WI38 (cell line): ENCODE measurements around the gene ACER2.
"Not testable (repeated sequence)": the region's sequence is repeated elsewhere in the genome, so short reads cannot be mapped to it uniquely, and the experiment has no call there.

Experiments
- H3K4me3 ChIP-seq: 2 replicates; pipeline ENCODE4 v1.5.1; 2011; ENCODE audit warnings: low read depth, mild to moderate bottlenecking, control low read depth, low read length
- TF ChIP-seq, protein P1 (sequence below): IDR thresholded peaks from 2 replicates; pipeline ENCODE4 v1.5.1; 2012; ENCODE audit warnings: low read depth, mild to moderate bottlenecking, control low read depth, low read length

ACER2 gene

DNA sequence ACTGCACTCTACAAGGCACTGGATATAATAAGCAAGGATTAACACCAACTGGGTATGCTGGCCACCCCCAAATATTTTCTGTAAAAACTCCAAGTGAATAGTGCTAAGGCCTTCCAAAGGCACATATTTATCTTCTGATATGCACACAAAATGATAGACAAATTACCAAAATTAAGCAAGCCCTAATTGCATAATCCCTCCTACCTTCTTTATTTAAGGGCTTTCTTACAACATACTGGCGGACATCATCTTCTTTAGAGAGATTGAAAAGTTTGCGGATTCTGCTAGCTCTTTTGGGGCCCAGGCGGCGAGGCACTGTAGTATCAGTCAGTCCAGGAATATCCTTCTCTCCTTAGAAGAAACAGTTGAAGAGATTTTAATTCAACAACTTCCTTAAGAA is 30.6 kb upstream of the ACER2 start:
- peak overlapping the region; percentile 94 for H3K4me3 ChIP-seq
- TF ChIP-seq, protein P1, sequence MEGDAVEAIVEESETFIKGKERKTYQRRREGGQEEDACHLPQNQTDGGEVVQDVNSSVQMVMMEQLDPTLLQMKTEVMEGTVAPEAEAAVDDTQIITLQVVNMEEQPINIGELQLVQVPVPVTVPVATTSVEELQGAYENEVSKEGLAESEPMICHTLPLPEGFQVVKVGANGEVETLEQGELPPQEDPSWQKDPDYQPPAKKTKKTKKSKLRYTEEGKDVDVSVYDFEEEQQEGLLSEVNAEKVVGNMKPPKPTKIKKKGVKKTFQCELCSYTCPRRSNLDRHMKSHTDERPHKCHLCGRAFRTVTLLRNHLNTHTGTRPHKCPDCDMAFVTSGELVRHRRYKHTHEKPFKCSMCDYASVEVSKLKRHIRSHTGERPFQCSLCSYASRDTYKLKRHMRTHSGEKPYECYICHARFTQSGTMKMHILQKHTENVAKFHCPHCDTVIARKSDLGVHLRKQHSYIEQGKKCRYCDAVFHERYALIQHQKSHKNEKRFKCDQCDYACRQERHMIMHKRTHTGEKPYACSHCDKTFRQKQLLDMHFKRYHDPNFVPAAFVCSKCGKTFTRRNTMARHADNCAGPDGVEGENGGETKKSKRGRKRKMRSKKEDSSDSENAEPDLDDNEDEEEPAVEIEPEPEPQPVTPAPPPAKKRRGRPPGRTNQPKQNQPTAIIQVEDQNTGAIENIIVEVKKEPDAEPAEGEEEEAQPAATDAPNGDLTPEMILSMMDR: no peak

- TF ChIP-seq, protein P1: no peak
- H3K4me3 ChIP-seq: peak overlapping the region; percentile 94
These were observed 30.2 kb upstream of the ACER2 start for GRCh38 chr9:19378647-19379046.

- TF ChIP-seq, protein P1: no peak
- peak overlapping the region; percentile 94 for H3K4me3 ChIP-seq
These were observed 29.5 kb upstream of the ACER2 start for GRCh38 chr9:19379283-19379682.

DNA sequence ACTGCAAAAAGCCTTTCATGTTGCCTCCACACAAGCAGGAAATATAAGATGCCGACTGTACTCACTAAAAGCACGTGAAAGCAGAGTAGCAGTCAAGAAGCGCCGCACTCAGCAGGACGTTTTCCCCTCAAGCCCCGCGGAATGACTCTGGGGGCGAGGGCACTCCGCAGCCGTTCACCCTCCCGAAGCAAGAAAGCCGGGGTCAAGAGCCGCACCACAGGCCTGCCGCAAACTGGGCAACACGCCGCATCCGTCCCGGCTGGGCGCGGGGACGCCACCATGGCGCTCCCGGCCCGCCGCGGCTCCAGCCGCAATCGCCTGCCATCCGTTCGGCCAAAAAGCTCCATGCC is 29.1 kb upstream of the ACER2 start:
- peak overlapping the region; percentile 94 for H3K4me3 ChIP-seq
- TF ChIP-seq, protein P1: no peak

DNA sequence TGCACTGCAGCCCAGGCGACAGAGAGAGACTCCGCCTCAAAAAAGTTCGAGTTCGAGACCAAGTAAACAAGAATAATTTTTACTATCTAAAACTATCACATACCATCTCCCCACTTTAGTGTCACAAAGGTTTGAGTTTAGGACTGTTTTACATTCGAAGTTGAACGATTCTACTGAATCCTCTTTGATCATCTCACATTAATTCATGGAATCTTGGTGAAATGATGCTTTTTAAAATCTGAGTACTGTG is 28.1 kb upstream of the ACER2 start:
- peak overlapping the region; percentile 94 for H3K4me3 ChIP-seq
- TF ChIP-seq, protein P1: no peak

DNA sequence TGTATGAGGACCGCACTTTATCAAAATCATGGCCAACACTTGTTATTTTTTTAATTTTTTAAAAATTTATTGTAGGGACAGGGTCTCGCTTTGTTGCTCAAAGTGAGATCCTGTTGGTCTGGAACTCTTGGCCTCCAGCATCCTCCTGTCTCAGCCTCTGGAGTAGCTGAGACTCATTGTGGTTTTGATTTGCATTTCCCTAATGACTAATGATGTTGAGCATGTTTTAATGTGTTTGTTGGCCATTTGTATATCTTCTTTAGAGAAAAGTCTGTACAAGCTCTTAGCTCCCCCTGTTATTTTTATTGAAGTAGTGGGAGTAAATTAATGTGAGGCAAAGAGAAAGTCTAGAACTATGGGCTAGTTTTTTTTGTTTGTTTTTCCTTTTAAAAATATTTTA is 27.2 kb upstream of the ACER2 start:
- H3K4me3 ChIP-seq: no peak overlapping the region
- TF ChIP-seq, protein P1: no peak

DNA sequence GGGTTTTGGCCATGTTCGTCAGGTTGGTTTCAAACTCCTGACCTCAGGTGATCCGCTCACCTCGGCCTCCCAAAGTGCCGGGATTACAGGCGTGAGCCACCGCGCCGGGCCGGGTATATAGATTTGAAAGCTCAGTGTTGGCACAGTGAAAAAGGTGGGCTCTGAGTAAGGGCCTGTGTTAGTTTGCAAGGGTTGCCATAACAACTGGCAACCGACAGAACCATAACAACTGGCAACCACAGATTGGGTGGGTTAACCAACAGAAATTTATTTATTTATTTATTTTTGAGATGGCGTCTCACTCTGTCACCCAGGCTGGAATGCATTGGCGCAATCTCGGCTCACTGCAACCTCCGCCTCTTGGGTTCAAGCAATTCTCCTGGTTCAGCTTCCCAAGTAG is 23.6 kb upstream of the ACER2 start:
- not testable (repeated sequence) for H3K4me3 ChIP-seq

DNA sequence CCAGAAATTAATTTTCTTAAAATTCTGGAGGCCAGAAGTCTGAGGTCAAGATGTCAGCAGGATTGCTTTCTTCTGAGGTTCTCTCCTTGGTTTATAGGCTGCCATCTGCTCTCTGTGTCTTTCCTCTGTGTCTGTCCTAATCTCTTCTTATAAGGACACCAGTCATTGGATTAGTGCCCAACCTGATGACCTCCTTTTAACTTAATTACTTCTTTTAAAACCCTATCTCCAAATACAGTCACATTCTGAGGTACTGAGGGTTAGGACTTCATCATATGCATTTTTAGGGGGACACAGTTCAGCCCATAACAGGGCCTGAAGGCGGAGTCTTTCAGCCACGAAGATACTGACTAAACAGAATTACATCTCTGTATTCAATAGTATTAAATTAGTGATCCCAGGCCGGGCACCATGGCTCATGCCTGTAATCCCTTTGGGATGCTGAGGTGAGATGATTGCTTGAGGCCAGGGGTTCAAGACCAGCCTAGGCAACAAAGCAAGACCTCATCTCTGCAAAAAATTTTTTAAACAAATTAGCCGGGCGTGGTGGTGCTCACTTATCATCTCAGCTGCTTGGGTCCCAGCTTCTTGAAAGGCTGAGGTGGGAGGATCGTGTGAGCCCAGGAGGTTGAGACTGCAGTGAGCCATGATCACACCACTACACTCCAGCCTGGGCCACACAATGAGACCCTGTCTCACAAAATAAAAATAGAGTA is 22.9 kb upstream of the ACER2 start:
- no peak overlapping the region for H3K4me3 ChIP-seq
- TF ChIP-seq, protein P1: no peak
